HCT116 (cell line): Measurements from ENCODE around the gene FOXA1. TPM values are rescaled to one million over a fixed set of nuclear protein-coding genes. Genes with fewer than 3 reads are reported as not detected.

ENCODE experiments used
- ATAC-seq: fragments of 200-7000 bp; cut with Tn5 transposase; 2 replicates; pipeline ENCODE4 v1.9.1; 2020; ENCODE audit warnings: mild to moderate bottlenecking, moderate library complexity
- BruUV-seq: library from RNA; stranded (reverse); fragments of 400-500 nt; replicated peaks from 2 replicates; lab custom pipeline; 2021; lab: Mats Ljungman, UMichigan
- CTCF ChIA-PET: fragments of 300-600 bp; sonication (Branson Sonifier 250); formaldehyde crosslinking; loops from one replicate; lab custom pipeline; 2021; ENCODE audit warnings: antibody characterized with exemption; lab: Charles Lee
- POLR2A ChIA-PET: fragments of 300-600, 350-600 bp; sonication (Branson Sonifier 250); formaldehyde crosslinking; loops from one replicate; lab custom pipeline; 2021; ENCODE audit warnings: antibody characterized with exemption; lab: Charles Lee
- RAD21 ChIA-PET, 2 experiments: fragments of 300-600 bp; sonication (Branson Sonifier 250); formaldehyde crosslinking; loops; one replicate each; lab custom pipeline; 2023; ENCODE audit warnings: low total read pairs in 2 of 2; ENCODE audit not compliant: uncharacterized antibody in 2 of 2, unreplicated experiment in 2 of 2, low non-redundant PET in 1 of 2; lab: Charles Lee
- DNase-seq: peaks from one replicate; pipeline ENCODE4 v3.0.0-alpha.2; 2010; ENCODE audit warnings: low read depth, low spot score
- H2AFZ ChIP-seq: fragments of 200-600 bp; shearing (Covaris generic), sonication (generic); 2 replicates; pipeline ENCODE4 v1.6.1; 2017; ENCODE audit warnings: low read depth, mixed run types, mixed read lengths, antibody characterized with exemption, low read length; ENCODE audit not compliant: poor library complexity, severe bottlenecking
- H3K27ac ChIP-seq: 2 replicates; pipeline ENCODE4 v1.5.1; 2012; ENCODE audit warnings: low read depth, low read length
- H3K27me3 ChIP-seq: fragments of 200-600 bp; sonication (generic); 2 replicates; pipeline ENCODE4 v1.6.1; 2016; ENCODE audit warnings: mixed run types, low read length, mixed read lengths; ENCODE audit not compliant: insufficient read depth
- H3K36me3 ChIP-seq, 2 experiments: fragments of 200-500 bp in 1 of 2; fragments of 200-600 bp in 1 of 2; sonication (Bioruptor generic) in 1 of 2; sonication (generic) in 1 of 2; 2 replicates each; pipeline versions ENCODE4 v1.5.1 to v1.6.1; 2014 to 2016; ENCODE audit warnings: low read length in 2 of 2, inconsistent platforms in 1 of 2, mixed read lengths in 1 of 2, mixed run types in 1 of 2; ENCODE audit not compliant: insufficient read depth in 2 of 2, control insufficient read depth in 1 of 2
- H3K4me1 ChIP-seq, 2 experiments: fragments of 200-600 bp in 1 of 2; sonication (generic) in 1 of 2; 2 replicates each; pipeline versions ENCODE4 v1.5.1 to v1.6.1; 2012 to 2017; ENCODE audit warnings: low read length in 2 of 2, inconsistent platforms in 1 of 2, mild to moderate bottlenecking in 1 of 2, mixed read lengths in 1 of 2, mixed run types in 1 of 2, moderate library complexity in 1 of 2; ENCODE audit not compliant: insufficient read depth in 2 of 2, control insufficient read depth in 1 of 2
- H3K4me2 ChIP-seq: fragments of 200-600 bp; sonication (generic); 2 replicates; pipeline ENCODE4 v1.6.1; 2017; ENCODE audit warnings: mixed run types, low read length, mixed read lengths
- H3K4me3 ChIP-seq, 2 experiments: fragments of 200-600 bp in 1 of 2; sonication (generic) in 1 of 2; replicated peaks in 1 of 2; 2 replicates each; pipeline ENCODE4 v1.5.1; 2011 to 2016; ENCODE audit warnings: low read length in 2 of 2, control low read depth in 1 of 2, low read depth in 1 of 2, mild to moderate bottlenecking in 1 of 2, mixed read lengths in 1 of 2, mixed run types in 1 of 2
- H3K79me2 ChIP-seq: fragments of 200-600 bp; sonication (generic); 2 replicates; pipeline ENCODE4 v1.6.1; 2017; ENCODE audit warnings: mild to moderate bottlenecking, mixed run types, low read length, moderate library complexity, mixed read lengths; ENCODE audit not compliant: insufficient read depth
- H3K9ac ChIP-seq: fragments of 200-600 bp; sonication (generic); 2 replicates; pipeline ENCODE4 v1.6.1; 2016; ENCODE audit warnings: low read length, mixed read lengths
- H3K9me2 ChIP-seq: fragments of 200-600 bp; sonication (generic), shearing (Covaris generic); 2 replicates; pipeline ENCODE4 v1.6.1; 2017; ENCODE audit warnings: mixed run types, mild to moderate bottlenecking, moderate library complexity; ENCODE audit not compliant: insufficient read depth
- H3K9me3 ChIP-seq, 2 experiments: fragments of 200-500 bp in 1 of 2; fragments of 200-600 bp in 1 of 2; sonication (Bioruptor generic) in 1 of 2; sonication (generic) in 1 of 2; 2 replicates each; pipeline ENCODE4 v1.6.1; 2014 to 2017; ENCODE audit warnings: low read length in 2 of 2, mixed read lengths in 2 of 2, inconsistent platforms in 1 of 2, low read depth in 1 of 2, mild to moderate bottlenecking in 1 of 2, mixed run types in 1 of 2, moderate library complexity in 1 of 2; ENCODE audit not compliant: control insufficient read depth in 1 of 2, insufficient read depth in 1 of 2
- H4K20me1 ChIP-seq: fragments of 200-600 bp; sonication (generic), shearing (Covaris generic); 2 replicates; pipeline ENCODE4 v1.6.1; 2017; ENCODE audit warnings: mixed run types, mild to moderate bottlenecking, moderate library complexity; ENCODE audit not compliant: insufficient read depth
- ATF3 ChIP-seq: IDR thresholded peaks from 2 replicates; pipeline ENCODE4 v1.6.1; 2012
- CTCF ChIP-seq, 3 experiments: fragments of 200-600 bp in 1 of 3; sonication (generic) in 1 of 3; IDR thresholded peaks in 2 of 3; conservative IDR thresholded peaks in 1 of 3; 2 replicates each; pipeline ENCODE4 v1.5.1; 2012 to 2017; ENCODE audit warnings: low read depth in 2 of 3, low read length in 2 of 3, antibody characterized with exemption in 1 of 3, borderline replicate concordance in 1 of 3, control low read depth in 1 of 3, mild to moderate bottlenecking in 1 of 3, mixed read lengths in 1 of 3, mixed run types in 1 of 3, moderate library complexity in 1 of 3; ENCODE audit not compliant: insufficient read depth in 1 of 3
- ELF1 ChIP-seq: IDR thresholded peaks from 2 replicates; pipeline ENCODE4 v1.6.1; 2012; ENCODE audit warnings: low read depth, borderline replicate concordance
- EZH2 ChIP-seq: fragments of 200-600 bp; sonication (generic); IDR thresholded peaks from 2 replicates; pipeline ENCODE4 v1.6.1; 2017; ENCODE audit warnings: antibody characterized with exemption, mixed run types
- FOSL1 ChIP-seq: IDR thresholded peaks from 2 replicates; pipeline ENCODE4 v1.6.1; 2012; ENCODE audit warnings: low read depth
- MAX ChIP-seq: IDR thresholded peaks from 2 replicates; pipeline ENCODE4 v1.6.1; 2012
- POLR2A ChIP-seq: IDR thresholded peaks from 2 replicates; pipeline ENCODE4 v1.7.0; 2011; ENCODE audit warnings: borderline replicate concordance; ENCODE audit not compliant: insufficient read depth, insufficient read length; ENCODE audit errors: extremely low read depth
- POLR2AphosphoS5 ChIP-seq: IDR thresholded peaks from 2 replicates; pipeline ENCODE4 v1.6.1; 2011; ENCODE audit warnings: mild to moderate bottlenecking, low read depth, low read length, moderate library complexity
- RAD21 ChIP-seq: IDR thresholded peaks from 2 replicates; pipeline ENCODE4 v1.6.1; 2012; ENCODE audit warnings: low read depth, mild to moderate bottlenecking
- REST ChIP-seq: IDR thresholded peaks from 2 replicates; pipeline ENCODE4 v1.6.1; 2012; ENCODE audit warnings: low read depth
- SIN3A ChIP-seq: IDR thresholded peaks from 2 replicates; pipeline ENCODE4 v1.6.1; 2012; ENCODE audit warnings: low read depth
- SP1 ChIP-seq: IDR thresholded peaks from 2 replicates; pipeline ENCODE4 v1.6.1; 2012; ENCODE audit warnings: low read depth
- SRF ChIP-seq: IDR thresholded peaks from 2 replicates; pipeline ENCODE4 v1.6.1; 2012; ENCODE audit warnings: low read depth
- TCF7L2 ChIP-seq: IDR thresholded peaks from 2 replicates; pipeline ENCODE4 v1.7.0; 2011; ENCODE audit warnings: borderline replicate concordance, inconsistent platforms; ENCODE audit not compliant: insufficient read depth, insufficient read length; ENCODE audit errors: extremely low read depth
- YY1 ChIP-seq: IDR thresholded peaks from 2 replicates; pipeline ENCODE4 v1.6.1; 2011; ENCODE audit warnings: low read length, low read depth, moderate library complexity, mild to moderate bottlenecking; ENCODE audit not compliant: insufficient replicate concordance; ENCODE audit errors: extremely low read depth
- ZBTB33 ChIP-seq: IDR thresholded peaks from 2 replicates; pipeline ENCODE4 v1.6.1; 2011; ENCODE audit warnings: mild to moderate bottlenecking, low read length, moderate library complexity; ENCODE audit not compliant: insufficient replicate concordance; ENCODE audit errors: extremely low read depth
- ZFX ChIP-seq: fragments of 450-650 bp; IDR thresholded peaks from 2 replicates; pipeline ENCODE4 v1.6.1; 2017
- ZNF274 ChIP-seq: fragments of 200-500 bp; sonication (Bioruptor generic); IDR thresholded peaks from 2 replicates; pipeline ENCODE4 v1.6.1; 2014; ENCODE audit warnings: mild to moderate bottlenecking, low read depth, low read length, inconsistent platforms
- intact Hi-C: fragments of 100-400 bp; cut with micrococcal nuclease; formaldehyde crosslinking; loops from 2 replicates; pipeline ENCODE4 v1.10.0; 2022
- total RNA-seq: library from RNA; stranded (reverse); gene quantifications from one replicate; pipeline ENCODE4 v1.2.1, GENCODE V29; 2021; ENCODE audit not compliant: unreplicated experiment

Gene FOXA1
- total RNA-seq, 1 experiment from 2014 or later = 1.3 TPM

- Histone ChIP-seq H3K79me2 (no peaks in the 10 kb centered on the region), H4K20me1 (no peaks in the 10 kb centered on the region), H3K36me3 (no peaks in the 10 kb centered on the region), H3K4me2 (no peak overlapping the region), H3K4me3 (no peak overlapping the region), H3K9me3 (no peaks in the 10 kb centered on the region), H3K27me3 (no peaks in the 10 kb centered on the region), H3K4me1 (peaks cover 5 to 20% of the 10 kb centered on the region in 2 experiments; a peak in 3 of 4 replicates), H3K9ac (no peak overlapping the region), H3K9me2 (no peaks in the 10 kb centered on the region), H3K27ac (no peak overlapping the region), H2AFZ (no peak overlapping the region)
- intact Hi-C loops = no loop called here
- CTCF ChIA-PET = no interaction called here
- DNase-seq = no peak
- POLR2A ChIA-PET = no interaction called here
- RAD21 ChIA-PET = no interaction called here
- TF ChIP-seq FOSL1 (no peak), SP1 (no peak), CTCF (IDR thresholded peaks at IDR 0.05 in 2 of 3, conservative IDR thresholded peaks at IDR 0.05 in 1 of 3; ENCODE audit: borderline replicate concordance in 1 of 3, insufficient read depth in 1 of 3, low read depth in 2 of 3, low read length in 2 of 3) (no peak), POLR2A (no peak), SIN3A (no peak), TCF7L2 (no peak), ZFX (no peak), ELF1 (no peak), ZNF274 (no peak), MAX (no peak), EZH2 (no peak), RAD21 (no peak), ZBTB33 (no peak), SRF (no peak), POLR2AphosphoS5 (no peak), ATF3 (no peak), REST (no peak), YY1 (no peak)
- no TSS peak for BruUV-seq
- ATAC-seq = no peak
Measured at GRCh38 chr14:37592482-37593408, 2.3 kb downstream of the FOXA1 start.
